Colonic mucosa (tissue), 4 donors: ENCODE measurements around the gene SMAP2. TPM values are rescaled to one million over a fixed set of nuclear protein-coding genes. Genes with fewer than 3 reads are reported as not detected.

Source experiments
- DNase-seq: peaks from one replicate; pipeline ENCODE4 v3.0.0-alpha.2; 2020
- H3K27ac ChIP-seq: fragments of 200-600 bp; one replicate; pipeline ENCODE4 v1.8.0; 2021
- H3K27me3 ChIP-seq: fragments of 200-600 bp; one replicate; pipeline ENCODE4 v1.8.0; 2021
- H3K36me3 ChIP-seq: fragments of 200-600 bp; one replicate; pipeline ENCODE4 v1.8.0; 2021
- H3K4me1 ChIP-seq: fragments of 200-600 bp; one replicate; pipeline ENCODE4 v1.8.0; 2021; ENCODE audit warnings: mild to moderate bottlenecking
- H3K4me3 ChIP-seq: fragments of 200-600 bp; one replicate; pipeline ENCODE4 v1.8.0; 2021
- H3K9ac ChIP-seq, 2 donors: one replicate each; pipeline ENCODE4 v1.7.0; 2013; ENCODE audit warnings: control low read depth in 2 of 2, low read depth in 2 of 2, low read length in 2 of 2
- H3K9me3 ChIP-seq: fragments of 200-600 bp; one replicate; pipeline ENCODE4 v1.8.0; 2021
- intact Hi-C: fragments of 100-400 bp; cut with DNase I; formaldehyde crosslinking; loops from one replicate; pipeline ENCODE4 v1.14.1; 2022
- total RNA-seq, 2 donors: library from RNA; stranded (reverse); fragmentation: NEBNext Ultra II Directional in 1 of 2; extraction: Animal tissue kit (Norgen Biotek cat#: 25700) in 1 of 2; gene quantifications; one replicate each; pipeline ENCODE4 v1.2.1, GENCODE V29; 2021
- TF ChIP-seq, protein P1 (sequence below): fragments of 200-600 bp; IDR thresholded peaks from one replicate; pipeline ENCODE4 v1.8.0; 2022; ENCODE audit warnings: antibody characterized with exemption, mild to moderate bottlenecking
- donor health status: healthy.
- donor health status: DM: no; HTN: no; CAD: no.
- donor health status: DM: no; HTN: no; CAD: no.

SMAP2 gene
- total RNA-seq, 2 donors from 2014 or later = 25.9 to 31.5 TPM

DNA sequence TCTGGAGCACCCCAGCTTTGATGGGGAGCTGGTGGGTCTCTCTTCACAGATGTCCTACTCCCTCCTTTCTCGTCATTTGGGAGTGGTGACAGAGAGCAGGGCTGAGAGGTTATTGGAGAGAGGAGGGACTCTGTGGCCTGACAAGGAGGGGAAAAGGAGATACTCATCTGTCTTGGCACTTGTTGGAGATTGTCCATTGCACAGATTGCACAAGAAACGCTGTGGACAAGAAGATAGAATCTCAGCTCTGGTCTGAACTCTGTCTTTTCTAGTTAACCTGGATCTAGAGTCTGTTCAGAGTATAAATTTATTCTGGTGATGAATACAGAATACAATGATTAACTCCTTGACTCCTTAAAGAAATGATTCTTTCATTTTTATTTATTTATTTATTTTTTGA is 22.4 kb upstream of the SMAP2 start:
- Histone ChIP-seq H3K9me3 (no peaks in the 10 kb centered on the region), H3K36me3 (no peaks in the 10 kb centered on the region), H3K27me3 (no peaks in the 10 kb centered on the region), H3K4me3 (no peak overlapping the region), H3K27ac (no peak overlapping the region), H3K4me1 (no peaks in the 10 kb centered on the region), H3K9ac (no peak overlapping the region)
- no peak for DNase-seq
- TF ChIP-seq, protein P1, sequence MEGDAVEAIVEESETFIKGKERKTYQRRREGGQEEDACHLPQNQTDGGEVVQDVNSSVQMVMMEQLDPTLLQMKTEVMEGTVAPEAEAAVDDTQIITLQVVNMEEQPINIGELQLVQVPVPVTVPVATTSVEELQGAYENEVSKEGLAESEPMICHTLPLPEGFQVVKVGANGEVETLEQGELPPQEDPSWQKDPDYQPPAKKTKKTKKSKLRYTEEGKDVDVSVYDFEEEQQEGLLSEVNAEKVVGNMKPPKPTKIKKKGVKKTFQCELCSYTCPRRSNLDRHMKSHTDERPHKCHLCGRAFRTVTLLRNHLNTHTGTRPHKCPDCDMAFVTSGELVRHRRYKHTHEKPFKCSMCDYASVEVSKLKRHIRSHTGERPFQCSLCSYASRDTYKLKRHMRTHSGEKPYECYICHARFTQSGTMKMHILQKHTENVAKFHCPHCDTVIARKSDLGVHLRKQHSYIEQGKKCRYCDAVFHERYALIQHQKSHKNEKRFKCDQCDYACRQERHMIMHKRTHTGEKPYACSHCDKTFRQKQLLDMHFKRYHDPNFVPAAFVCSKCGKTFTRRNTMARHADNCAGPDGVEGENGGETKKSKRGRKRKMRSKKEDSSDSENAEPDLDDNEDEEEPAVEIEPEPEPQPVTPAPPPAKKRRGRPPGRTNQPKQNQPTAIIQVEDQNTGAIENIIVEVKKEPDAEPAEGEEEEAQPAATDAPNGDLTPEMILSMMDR = no peak
- intact Hi-C loops = no loop called here

DNA sequence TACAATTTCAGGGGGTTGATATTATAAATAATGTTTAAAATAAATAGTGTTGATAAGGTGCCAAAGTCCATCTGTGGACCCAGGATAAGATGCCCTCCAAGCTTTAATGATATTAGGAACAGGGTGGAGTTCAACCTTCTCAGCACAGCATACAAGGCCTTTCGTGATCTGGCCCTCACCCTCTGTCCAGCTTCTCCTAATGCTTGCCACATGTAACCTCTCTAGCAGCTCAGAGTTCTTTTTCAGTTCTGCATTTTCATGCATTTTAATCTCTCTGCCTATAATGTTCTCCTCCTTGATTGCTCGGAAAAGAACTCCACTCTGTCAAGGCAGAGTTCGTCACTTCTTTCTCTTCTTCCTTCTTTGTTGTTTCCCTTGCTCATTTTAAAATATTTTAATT is 21.4 kb upstream of the SMAP2 start:
- intact Hi-C loops = no loop called here
- Histone ChIP-seq H3K36me3 (no peaks in the 10 kb centered on the region), H3K9ac (no peak overlapping the region), H3K27me3 (no peaks in the 10 kb centered on the region), H3K27ac (no peak overlapping the region), H3K4me3 (no peak overlapping the region), H3K4me1 (no peaks in the 10 kb centered on the region), H3K9me3 (no peaks in the 10 kb centered on the region)
- DNase-seq = no peak
- TF ChIP-seq, protein P1 = no peak

DNA sequence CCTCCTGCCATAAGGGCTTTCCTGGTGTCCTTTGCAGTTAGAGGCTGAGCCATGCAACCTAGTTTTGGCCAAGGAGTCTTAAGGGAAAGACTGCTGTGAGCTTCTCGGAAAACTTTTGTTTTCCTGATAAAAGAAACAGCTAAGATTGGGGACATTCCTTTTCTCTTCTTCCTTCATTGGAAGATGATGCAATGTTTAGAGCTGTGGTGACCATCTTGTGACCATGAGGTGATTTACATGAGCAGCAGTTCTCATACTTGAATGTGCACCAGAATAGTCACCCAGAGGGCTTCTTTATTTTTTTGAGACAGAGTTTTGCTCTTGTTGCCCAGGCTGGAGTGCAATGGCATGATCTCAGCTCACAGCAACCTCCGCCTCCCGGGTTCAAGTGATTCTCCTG is 20.4 kb upstream of the SMAP2 start:
- no peak for DNase-seq
- no peak overlapping the region for H3K4me3 ChIP-seq
- intact Hi-C loops = no loop called here
- no peaks in the 10 kb centered on the region for H3K27me3 ChIP-seq
- no peaks in the 10 kb centered on the region for H3K4me1 ChIP-seq
- H3K9ac ChIP-seq = no peak overlapping the region
- no peak overlapping the region for H3K27ac ChIP-seq
- TF ChIP-seq, protein P1 = no peak
- H3K36me3 ChIP-seq = no peaks in the 10 kb centered on the region
- H3K9me3 ChIP-seq = no peaks in the 10 kb centered on the region

DNA sequence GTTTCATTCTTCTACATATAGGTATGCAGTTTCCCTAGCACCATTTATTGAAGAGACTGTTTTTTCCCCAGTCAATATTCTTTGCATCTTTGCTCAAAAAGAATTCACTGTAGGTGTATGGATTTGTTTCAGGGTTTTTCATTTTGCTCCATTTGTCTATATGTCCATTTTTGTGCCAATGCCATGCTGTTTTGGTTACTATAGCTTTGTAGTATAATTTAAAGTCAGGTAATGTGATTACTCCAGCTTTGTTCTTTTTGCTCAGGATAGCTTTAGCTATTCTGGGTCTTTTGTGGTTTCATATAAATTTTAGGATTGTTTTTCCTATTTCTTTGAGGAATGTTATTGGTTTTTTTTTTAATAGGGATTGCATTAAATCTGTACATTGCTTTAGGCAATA is 15.9 kb upstream of the SMAP2 start:
- Histone ChIP-seq H3K27ac (no peak overlapping the region), H3K36me3 (no peaks in the 10 kb centered on the region), H3K4me3 (no peak overlapping the region), H3K27me3 (no peaks in the 10 kb centered on the region), H3K4me1 (no peaks in the 10 kb centered on the region), H3K9ac (no peak overlapping the region), H3K9me3 (no peaks in the 10 kb centered on the region)
- intact Hi-C loops = no loop called here
- TF ChIP-seq, protein P1 = no peak
- no peak for DNase-seq

DNA sequence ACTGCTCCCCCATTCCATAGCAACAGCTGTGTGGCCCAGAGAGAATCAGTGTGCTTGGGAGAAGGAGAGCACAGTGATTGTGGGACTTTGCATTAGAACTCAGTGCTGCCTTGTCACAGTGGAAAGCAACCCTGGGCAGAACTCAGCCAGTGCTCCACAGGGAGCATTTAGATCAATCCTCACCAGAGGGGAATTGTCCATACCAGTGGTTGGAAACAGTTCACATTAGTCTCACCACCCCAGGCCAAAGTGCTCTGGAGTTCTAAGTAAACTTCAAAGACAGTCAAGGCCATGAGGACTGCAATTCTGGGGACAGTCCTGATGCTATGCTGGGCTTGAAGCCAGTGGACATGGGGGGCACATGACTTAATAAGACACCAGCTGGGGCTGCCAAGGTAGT is 12.9 kb upstream of the SMAP2 start:
- H3K4me3 ChIP-seq = no peak overlapping the region
- no peak for DNase-seq
- intact Hi-C loops = no loop called here
- H3K4me1 ChIP-seq = no peaks in the 10 kb centered on the region
- no peak overlapping the region for H3K9ac ChIP-seq
- H3K9me3 ChIP-seq = no peaks in the 10 kb centered on the region
- H3K27ac ChIP-seq = no peak overlapping the region
- no peaks in the 10 kb centered on the region for H3K36me3 ChIP-seq
- TF ChIP-seq, protein P1 = no peak
- no peaks in the 10 kb centered on the region for H3K27me3 ChIP-seq

DNA sequence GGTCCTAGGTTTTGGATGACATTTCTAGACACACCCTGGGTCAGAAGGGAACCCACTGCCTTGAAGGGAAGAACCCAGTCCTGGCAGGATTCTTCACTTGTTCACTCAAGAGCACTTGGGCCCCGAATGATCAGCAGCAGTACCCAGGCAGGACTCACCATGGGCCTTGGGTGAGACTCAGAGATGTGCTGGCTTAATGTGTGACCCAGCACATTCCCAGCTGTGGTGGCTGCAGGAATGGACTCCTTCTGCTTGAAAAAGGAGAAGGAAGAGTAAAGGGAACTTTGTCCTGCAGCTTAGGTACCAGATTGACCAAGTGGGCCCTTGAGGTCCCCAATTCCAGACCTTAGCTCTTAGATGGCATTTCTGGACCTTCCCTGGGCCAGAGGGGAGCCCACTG is 12.3 kb upstream of the SMAP2 start:
- Histone ChIP-seq H3K27me3 (no peaks in the 10 kb centered on the region), H3K4me3 (no peak overlapping the region), H3K27ac (no peak overlapping the region), H3K9me3 (no peaks in the 10 kb centered on the region), H3K9ac (no peak overlapping the region), H3K4me1 (no peaks in the 10 kb centered on the region), H3K36me3 (no peaks in the 10 kb centered on the region)
- intact Hi-C loops = no loop called here
- TF ChIP-seq, protein P1 = no peak
- no peak for DNase-seq
